ENCODE data around the gene STK38L. TPM values are rescaled to one million over a fixed set of nuclear protein-coding genes. Genes with fewer than 3 reads are reported as not detected.

The STK38L gene
- total and polyA plus RNA-seq, 7 donors: 16.8 to 86.2 (median 67.3) TPM

DNA sequence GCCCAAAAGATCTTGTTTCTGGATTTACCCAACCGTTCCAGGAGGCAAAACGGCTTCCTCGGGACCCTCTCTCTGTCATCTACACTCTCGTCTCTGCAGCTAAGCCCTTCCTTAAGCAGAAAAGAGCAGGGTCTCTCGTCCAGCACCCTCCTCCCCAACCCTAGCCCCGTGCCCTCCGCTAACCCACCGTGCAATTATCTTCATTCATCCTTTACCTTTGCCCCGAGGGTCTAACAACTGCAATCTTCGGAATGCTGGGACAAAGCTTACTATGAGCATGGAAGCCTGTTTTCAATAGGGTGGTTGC is 88.3 kb downstream of the STK38L start:
- intact Hi-C loops (cut with DNase I): no loop called here
- H3K27me3 ChIP-seq: no peaks in the 10 kb centered on the region
- H3K4me3 ChIP-seq: peak overlapping the region; percentile 36 to 85 (median 68)
- no peak for TF ChIP-seq EP300 (IDR thresholded peaks at IDR 0.05)
- TF ChIP-seq POLR2A (IDR thresholded peaks at IDR 0.05): no peak
- TF ChIP-seq, protein P1, sequence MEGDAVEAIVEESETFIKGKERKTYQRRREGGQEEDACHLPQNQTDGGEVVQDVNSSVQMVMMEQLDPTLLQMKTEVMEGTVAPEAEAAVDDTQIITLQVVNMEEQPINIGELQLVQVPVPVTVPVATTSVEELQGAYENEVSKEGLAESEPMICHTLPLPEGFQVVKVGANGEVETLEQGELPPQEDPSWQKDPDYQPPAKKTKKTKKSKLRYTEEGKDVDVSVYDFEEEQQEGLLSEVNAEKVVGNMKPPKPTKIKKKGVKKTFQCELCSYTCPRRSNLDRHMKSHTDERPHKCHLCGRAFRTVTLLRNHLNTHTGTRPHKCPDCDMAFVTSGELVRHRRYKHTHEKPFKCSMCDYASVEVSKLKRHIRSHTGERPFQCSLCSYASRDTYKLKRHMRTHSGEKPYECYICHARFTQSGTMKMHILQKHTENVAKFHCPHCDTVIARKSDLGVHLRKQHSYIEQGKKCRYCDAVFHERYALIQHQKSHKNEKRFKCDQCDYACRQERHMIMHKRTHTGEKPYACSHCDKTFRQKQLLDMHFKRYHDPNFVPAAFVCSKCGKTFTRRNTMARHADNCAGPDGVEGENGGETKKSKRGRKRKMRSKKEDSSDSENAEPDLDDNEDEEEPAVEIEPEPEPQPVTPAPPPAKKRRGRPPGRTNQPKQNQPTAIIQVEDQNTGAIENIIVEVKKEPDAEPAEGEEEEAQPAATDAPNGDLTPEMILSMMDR (IDR thresholded peaks at IDR 0.05): no peak
- TF ChIP-seq POLR2AphosphoS5 (IDR thresholded peaks at IDR 0.05): no peak
- peak overlapping the region in 3 of 4 donors; percentile 64 to 78 (median 67) for H3K27ac ChIP-seq
- WGBS, 2 donors: 7 to 15% methylated on average over 10 of the region's 10 CpGs
- DNase-seq: no peak
- peaks cover 0 to 3% (median 0%) of the 10 kb centered on the region in 4 donors for H3K36me3 ChIP-seq
- H3K4me1 ChIP-seq: peaks cover 0 to 29% (median 18%) of the 10 kb centered on the region in 4 donors
- H3K9me3 ChIP-seq: no peaks in the 10 kb centered on the region

DNA sequence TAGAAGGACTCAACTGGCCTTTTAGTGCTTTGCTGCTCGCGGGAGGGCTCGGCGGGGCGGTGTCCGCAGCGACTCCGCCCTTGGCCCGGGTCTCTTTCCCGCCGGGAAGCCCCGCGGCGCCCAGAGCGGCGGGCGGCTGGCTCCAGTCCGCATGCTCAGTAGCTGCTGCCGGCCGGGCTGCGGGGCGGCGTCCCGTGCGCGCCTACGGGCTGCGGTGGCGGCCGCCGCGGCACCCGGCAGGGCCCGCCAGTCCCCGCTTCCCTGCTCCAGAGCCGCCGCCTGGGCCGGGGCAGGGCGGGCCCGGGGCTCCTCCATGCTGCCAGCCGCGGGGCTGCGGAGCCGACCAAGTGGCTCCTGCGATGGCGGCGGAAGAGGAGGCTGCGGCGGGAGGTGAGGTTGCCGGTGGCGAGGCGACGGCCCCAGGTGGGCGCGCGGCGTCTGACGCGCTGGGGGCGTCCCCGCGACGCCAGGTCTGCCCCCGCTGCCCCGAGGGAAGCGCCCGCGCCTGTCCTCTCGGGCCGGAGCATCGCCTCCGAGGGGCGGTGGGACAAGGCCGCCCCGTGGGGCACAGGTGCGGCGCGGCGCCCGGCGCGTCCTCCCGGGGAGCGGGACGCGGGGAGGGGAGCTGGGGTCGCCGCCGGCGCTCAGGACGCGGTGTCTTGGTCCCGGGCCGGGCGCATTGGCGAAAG is 88.8 kb downstream of the STK38L start, which contains the start of gene BMAL2:
Gene BMAL2, plus strand, starts transcription at position 123 of the 689 bp plus-strand sequence. Its CDS starts 237 bp downstream, at position 360.
- Histone ChIP-seq H3K27me3 (no peaks in the 10 kb centered on the region), H3K9me3 (no peaks in the 10 kb centered on the region), H3K4me1 (peaks cover 0 to 29% (median 18%) of the 10 kb centered on the region in 4 donors), H3K27ac (peak within 1 kb of the TSS; percentile 60 to 78 (median 66)), H3K4me3 (peak within 1 kb of the TSS; percentile 36 to 85 (median 68)), H3K36me3 (no peaks in the 10 kb centered on the region)
- intact Hi-C loops (cut with DNase I): no loop called here
- TF ChIP-seq EP300 (IDR thresholded peaks at IDR 0.05): no peak
- TF ChIP-seq, protein P1 (IDR thresholded peaks at IDR 0.05): no peak
- TF ChIP-seq POLR2AphosphoS5 (IDR thresholded peaks at IDR 0.05): peak in 1 of 4 donors; percentile 22
- no peak for TF ChIP-seq POLR2A (IDR thresholded peaks at IDR 0.05)
- DNase-seq: no peak
- WGBS, 2 donors: 1% methylated on average over 95 of the region's 96 CpGs

DNA sequence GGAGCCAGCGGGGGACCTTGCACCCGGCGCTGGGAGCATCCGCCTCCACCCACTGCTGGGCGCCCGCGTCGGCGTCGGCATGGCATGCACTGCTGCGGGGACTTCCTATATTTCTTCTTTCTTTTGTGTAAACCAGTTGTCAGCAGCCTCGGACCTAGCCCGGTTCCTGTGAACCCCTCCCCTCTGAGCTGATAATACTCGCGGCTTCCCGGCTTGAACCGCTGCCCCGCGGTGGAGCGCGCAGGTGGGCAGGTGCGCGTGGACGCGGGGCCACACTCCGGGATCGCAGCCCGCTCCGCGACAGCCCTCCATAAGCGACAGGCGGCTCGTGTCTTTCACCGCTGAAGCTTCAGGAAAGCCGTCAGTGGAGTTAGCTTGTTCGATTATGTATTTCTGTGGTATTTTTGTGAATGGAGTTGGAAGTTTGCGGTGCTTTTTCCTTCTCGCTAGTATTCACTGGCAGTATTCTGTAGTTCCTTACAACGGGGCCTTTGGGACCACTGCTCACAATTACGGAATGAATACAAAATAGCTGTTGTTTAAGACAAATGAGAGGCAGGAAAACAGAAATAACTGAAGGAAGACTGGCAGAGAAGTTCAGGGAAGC is 89.4 kb downstream of the STK38L start:
- no peaks in the 10 kb centered on the region for H3K27me3 ChIP-seq
- TF ChIP-seq EP300 (IDR thresholded peaks at IDR 0.05) (no peak), POLR2A (IDR thresholded peaks at IDR 0.05) (no peak), POLR2AphosphoS5 (IDR thresholded peaks at IDR 0.05) (no peak)
- TF ChIP-seq, protein P1 (IDR thresholded peaks at IDR 0.05): no peak
- peaks cover 0 to 29% (median 18%) of the 10 kb centered on the region in 4 donors for H3K4me1 ChIP-seq
- no peaks in the 10 kb centered on the region for H3K9me3 ChIP-seq
- H3K36me3 ChIP-seq: no peaks in the 10 kb centered on the region
- intact Hi-C loops (cut with DNase I): no loop called here
- DNase-seq: peak; percentile 67
- H3K4me3 ChIP-seq: peak overlapping the region; percentile 36 to 85 (median 68)
- peak overlapping the region; percentile 31 to 78 (median 66) for H3K27ac ChIP-seq
- WGBS, 2 donors: 1% methylated on average over 40 of the region's 40 CpGs

DNA sequence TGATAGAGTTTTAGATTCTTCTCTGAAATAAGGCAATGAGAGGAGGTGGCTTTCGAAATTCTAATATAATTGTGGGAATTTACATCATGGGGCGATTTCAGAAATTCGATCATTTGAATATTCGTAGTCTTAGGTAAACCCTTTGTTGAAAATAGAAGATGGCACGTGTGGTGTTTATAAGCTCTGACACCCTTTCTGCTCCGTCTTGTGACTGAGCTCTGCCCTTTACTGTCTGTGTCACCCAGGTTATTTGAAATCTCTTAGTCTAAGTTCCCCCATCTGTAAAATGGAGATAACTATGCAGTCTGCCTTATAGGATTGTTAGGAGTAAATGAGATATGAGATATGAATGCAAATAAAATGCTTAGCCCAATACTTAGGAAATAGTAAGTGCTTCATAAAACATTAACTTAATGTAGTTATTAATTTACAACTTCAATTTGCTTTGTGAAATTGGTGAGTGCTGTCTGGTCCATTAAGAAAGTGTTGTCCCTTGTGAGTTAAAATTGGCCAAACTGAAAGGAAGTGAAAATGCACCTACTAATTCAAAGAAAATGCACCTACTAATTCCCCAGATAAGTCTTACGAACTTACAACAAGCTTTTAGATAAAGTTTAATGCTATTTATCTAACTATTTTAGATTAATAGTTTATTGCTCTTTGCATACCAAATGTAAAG is 90.1 kb downstream of the STK38L start:
- Histone ChIP-seq H3K9me3 (no peaks in the 10 kb centered on the region), H3K4me1 (peaks cover 0 to 29% (median 18%) of the 10 kb centered on the region in 4 donors), H3K27ac (peak overlapping the region in 2 of 4 donors; percentile 67 to 78), H3K36me3 (no peaks in the 10 kb centered on the region), H3K4me3 (peak overlapping the region in 3 of 4 donors; percentile 65 to 85 (median 72)), H3K27me3 (no peaks in the 10 kb centered on the region)
- intact Hi-C loops (cut with DNase I): no loop called here
- TF ChIP-seq, protein P1 (IDR thresholded peaks at IDR 0.05): no peak
- 32 to 65% methylated on average over 7 of the region's 7 CpGs for WGBS, 2 donors
- DNase-seq: no peak
